ENCODE results near the gene TOPORS. TPM values are rescaled to one million over a fixed set of nuclear protein-coding genes. Genes with fewer than 3 reads are reported as not detected.

The TOPORS gene
- total and polyA plus RNA-seq, 7 donors, result 6.2 to 12.1 (median 7.3) TPM

DNA sequence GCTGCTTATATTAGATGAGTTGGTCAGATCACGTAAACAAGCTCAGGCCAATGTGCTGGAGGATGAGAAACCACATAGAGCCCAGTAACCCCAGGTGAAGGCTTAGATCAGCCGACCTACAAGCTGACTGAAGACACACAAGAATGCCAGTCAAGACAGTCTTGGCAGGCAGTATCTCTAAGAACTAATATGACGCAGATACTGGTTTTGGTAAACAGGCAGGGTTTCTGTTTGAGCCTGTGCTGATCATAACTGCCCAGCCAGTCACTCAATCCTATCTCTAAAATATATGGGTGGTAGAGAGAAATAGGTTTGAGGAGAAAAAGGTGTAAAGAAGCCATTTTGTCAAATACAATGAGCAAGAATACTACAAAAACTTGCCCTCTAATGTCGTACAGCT, 18.6 kb downstream of the TOPORS start:
- no peaks in the 10 kb centered on the region for H3K4me1 ChIP-seq
- no peak for TF ChIP-seq CTCF (IDR thresholded peaks at IDR 0.05)
- ATAC-seq (no peak), DNase-seq (no peak)
- H3K36me3 ChIP-seq (ENCODE audit: insufficient read depth in 1 of 2, low read depth in 1 of 2), result no peaks in the 10 kb centered on the region
- WGBS, 3 donors, result 95 to 97% (median 96%) methylated on average over 4 of the region's 4 CpGs
- intact Hi-C loops (cut with DNase I), result no loop called here
- H3K27ac ChIP-seq, result no peak overlapping the region
- no peak overlapping the region for H3K4me3 ChIP-seq
- H3K9me3 ChIP-seq, result no peaks in the 10 kb centered on the region
- no peaks in the 10 kb centered on the region for H3K27me3 ChIP-seq (ENCODE audit: insufficient read depth in 3 of 3, low read length in 2 of 3)

DNA sequence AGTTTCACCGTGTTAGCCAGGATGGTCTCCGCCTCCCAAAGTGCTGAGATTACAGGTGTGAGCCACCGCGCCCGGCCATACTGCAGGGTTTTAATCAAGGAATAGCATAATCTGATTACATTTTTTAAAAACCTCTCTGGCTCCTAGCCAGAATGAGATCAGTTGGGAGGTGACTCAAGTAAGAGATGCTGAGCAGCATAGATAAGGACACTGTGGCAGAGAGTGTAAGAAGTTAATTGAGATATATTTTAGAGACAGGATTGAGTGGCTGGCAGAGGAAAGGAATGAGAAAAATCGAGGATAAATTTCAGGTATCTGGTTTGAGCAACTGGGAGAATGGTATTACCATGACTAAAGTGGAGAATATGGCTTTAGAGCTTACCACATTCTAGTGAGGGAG, 19.1 kb downstream of the TOPORS start:
- no peak for TF ChIP-seq CTCF (IDR thresholded peaks at IDR 0.05)
- H3K4me1 ChIP-seq, result no peaks in the 10 kb centered on the region
- H3K27ac ChIP-seq, result no peak overlapping the region
- ATAC-seq, result no peak
- H3K9me3 ChIP-seq, result no peaks in the 10 kb centered on the region
- H3K27me3 ChIP-seq (ENCODE audit: insufficient read depth in 3 of 3, low read length in 2 of 3), result no peaks in the 10 kb centered on the region
- H3K4me3 ChIP-seq, result no peak overlapping the region
- WGBS, 3 donors, result 95 to 98% (median 97%) methylated on average over 6 of the region's 6 CpGs
- H3K36me3 ChIP-seq (ENCODE audit: insufficient read depth in 1 of 2, low read depth in 1 of 2), result no peaks in the 10 kb centered on the region
- intact Hi-C loops (cut with DNase I), result no loop called here
- DNase-seq, result no peak

DNA sequence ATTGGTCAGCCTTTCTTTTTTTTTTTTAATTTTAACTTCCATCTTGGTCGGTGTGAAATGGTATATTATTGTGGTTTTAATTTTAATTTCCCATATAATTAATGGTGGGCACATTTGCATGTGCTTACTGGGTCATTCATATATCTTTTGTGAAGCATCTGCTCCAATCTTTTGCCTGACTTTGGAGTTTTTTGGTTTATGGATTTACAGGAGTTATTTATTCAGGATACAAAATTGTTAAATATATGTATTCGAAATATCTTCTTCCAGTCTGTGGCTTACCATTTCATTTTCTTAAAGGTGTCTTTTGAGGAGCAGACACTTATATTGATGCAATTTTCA, 25.7 kb downstream of the TOPORS start:
- intact Hi-C loops (cut with DNase I), result loop anchor here (2.0 to 5.0 kb wide), 2 partner anchors 140 to 144 kb away; partner anchors contain the start of gene ACO1 (in 1 of the 2)

DNA sequence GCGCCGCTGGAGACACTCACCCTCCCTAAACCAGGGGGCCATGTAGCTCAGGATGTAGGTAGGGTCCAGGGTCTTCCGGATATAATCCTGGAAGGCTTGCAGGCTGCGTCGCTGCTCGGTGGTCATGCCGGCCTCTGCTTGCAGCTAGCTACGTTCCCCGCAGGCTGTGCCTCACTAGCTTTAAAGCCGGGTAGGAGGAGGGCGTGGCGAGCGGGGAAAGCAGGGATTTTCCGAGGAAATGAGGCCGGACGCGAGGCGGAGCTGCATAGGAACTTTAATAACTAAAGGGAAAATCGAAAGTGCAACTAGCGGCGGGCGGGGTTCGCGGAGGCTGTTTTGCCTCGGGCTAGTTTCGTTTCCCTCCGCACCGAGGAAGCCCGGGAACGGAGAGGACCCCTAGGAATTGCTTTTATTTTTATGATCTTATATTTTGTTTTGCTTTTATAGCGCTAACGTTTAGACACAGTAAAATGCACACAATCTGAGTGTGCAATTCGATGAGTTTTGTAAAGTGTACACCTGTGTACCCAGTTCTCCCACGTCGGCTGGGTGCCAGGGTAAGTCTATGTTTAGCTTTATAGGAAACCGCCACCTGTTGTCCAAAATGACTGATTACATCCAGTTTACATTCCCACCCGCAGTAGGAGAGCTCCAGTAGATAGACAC, 26.2 kb downstream of the TOPORS start, which contains the start of gene RIGI:
Gene RIGI (minus strand): TSS at position 156 of the 666 bp plus-strand sequence. CDS start 30 bp downstream, at position 126.
- DNase-seq, result peak; percentile 92

More for the DNA sequence above, 25.7 kb downstream of the TOPORS start:
- no peaks in the 10 kb centered on the region for H3K36me3 ChIP-seq (ENCODE audit: insufficient read depth in 1 of 2, low read depth in 1 of 2)
- no peaks in the 10 kb centered on the region for H3K9me3 ChIP-seq
- peaks cover 21% of the 10 kb centered on the region for H3K4me1 ChIP-seq
- H3K27ac ChIP-seq, result peak overlapping the region; percentile 64
- no peak for TF ChIP-seq CTCF (IDR thresholded peaks at IDR 0.05)
- no peaks in the 10 kb centered on the region for H3K27me3 ChIP-seq (ENCODE audit: insufficient read depth in 3 of 3, low read length in 2 of 3)
- peak overlapping the region; percentile 72 for H3K4me3 ChIP-seq
- WGBS, 3 donors, result 13 to 19% (median 16%) methylated on average over 2 of the region's 2 CpGs
- DNase-seq (no peak), ATAC-seq (no peak)

More for the DNA sequence above, 26.2 kb downstream of the TOPORS start, which contains the start of gene RIGI:
- intact Hi-C loops (cut with DNase I), result loop anchor here (2.0 to 5.0 kb wide), 2 partner anchors 139 to 144 kb away; partner anchors contain the start of gene ACO1 (in 1 of the 2)
- peak; percentile 88 to 94 (median 92) for ATAC-seq
- H3K9me3 ChIP-seq, result no peaks in the 10 kb centered on the region
- WGBS, 3 donors, result 0% methylated on average over 37 of the region's 37 CpGs
- H3K36me3 ChIP-seq (ENCODE audit: insufficient read depth in 1 of 2, low read depth in 1 of 2), result no peaks in the 10 kb centered on the region
- H3K4me3 ChIP-seq, result peak within 1 kb of the TSS; percentile 72
- peak; percentile 44 for TF ChIP-seq CTCF (IDR thresholded peaks at IDR 0.05)
- peaks cover 21% of the 10 kb centered on the region for H3K4me1 ChIP-seq
- no peaks in the 10 kb centered on the region for H3K27me3 ChIP-seq (ENCODE audit: insufficient read depth in 3 of 3, low read length in 2 of 3)
- peak within 1 kb of the TSS; percentile 64 for H3K27ac ChIP-seq

Measured in psoas muscle (tissue), 8 donors.